Activated B cell treated with CpG ODN at 0.5 μM for 24 hours (primary cell): ENCODE data around the gene SYNE2. TPM values are rescaled to one million over a fixed set of nuclear protein-coding genes. Genes with fewer than 3 reads are reported as not detected.

Experiments
- ATAC-seq: fragments of 200-7000 bp; cut with Tn5 transposase; one replicate; pipeline ENCODE4 v1.10.0; 2021; ENCODE audit warnings: low read depth, mild to moderate bottlenecking, moderate library complexity
- CTCF ChIA-PET: fragments of 350-600 bp; sonication (Branson Sonifier 250); formaldehyde crosslinking; loops from one replicate; lab custom pipeline; 2021; ENCODE audit warnings: antibody characterized with exemption; lab: Charles Lee
- POLR2A ChIA-PET: fragments of 350-600 bp; sonication (Branson Sonifier 250); formaldehyde crosslinking; loops from one replicate; lab custom pipeline; 2021; ENCODE audit warnings: antibody characterized with exemption; lab: Charles Lee
- DNase-seq: peaks from one replicate; pipeline ENCODE4 v3.0.0; 2022
- H3K27ac Mint-ChIP-seq: one replicate; pipeline ENCODE4 v1.8.0; 2020; ENCODE audit warnings: mixed read lengths
- H3K27me3 Mint-ChIP-seq: one replicate; pipeline ENCODE4 v1.8.0; 2021; ENCODE audit warnings: mixed read lengths
- H3K36me3 Mint-ChIP-seq: one replicate; pipeline ENCODE4 v1.8.0; 2021; ENCODE audit warnings: low read depth, mixed read lengths
- H3K4me1 Mint-ChIP-seq: one replicate; pipeline ENCODE4 v1.8.0; 2021; ENCODE audit warnings: mixed read lengths
- H3K4me3 Mint-ChIP-seq: one replicate; pipeline ENCODE4 v1.8.0; 2020; ENCODE audit warnings: mild to moderate bottlenecking, mixed read lengths
- H3K9me3 Mint-ChIP-seq: one replicate; pipeline ENCODE4 v1.8.0; 2020; ENCODE audit warnings: mixed read lengths
- CTCF ChIP-seq: fragments of 200-600 bp; IDR thresholded peaks from one replicate; pipeline ENCODE4 v1.8.0; 2022; ENCODE audit warnings: antibody characterized with exemption, mild to moderate bottlenecking
- intact Hi-C: fragments of 100-400 bp; cut with micrococcal nuclease; formaldehyde crosslinking; loops from one replicate; pipeline ENCODE4 v1.15.1; 2024
- total RNA-seq: library from RNA; stranded (reverse); gene quantifications from 2 replicates; pipeline ENCODE4 v1.2.3, GENCODE V29; 2022

Gene SYNE2
- total RNA-seq, 1 donor from 2014 or later = 40.1 TPM

GRCh38 chr14:64092338-64092737, 239.5 kb downstream of the SYNE2 start:
- POLR2A ChIA-PET = no interaction called here
- Mint-ChIP-seq H3K9me3 (no peaks in the 10 kb centered on the region), H3K27me3 (no peaks in the 10 kb centered on the region), H3K27ac (no peak overlapping the region), H3K4me3 (no peak overlapping the region), H3K36me3 (peaks cover 17% of the 10 kb centered on the region), H3K4me1 (no peaks in the 10 kb centered on the region)
- CTCF ChIA-PET = no interaction called here
- ATAC-seq (no peak), DNase-seq (no peak)
- TF ChIP-seq CTCF = no peak
- intact Hi-C loops = no loop called here

- no peaks in the 10 kb centered on the region for H3K27me3 Mint-ChIP-seq
- ATAC-seq = no peak
- no peaks in the 10 kb centered on the region for H3K4me1 Mint-ChIP-seq
- no peak overlapping the region for H3K27ac Mint-ChIP-seq
- H3K4me3 Mint-ChIP-seq = no peak overlapping the region
- intact Hi-C loops = no loop called here
- DNase-seq = no peak
- no peaks in the 10 kb centered on the region for H3K9me3 Mint-ChIP-seq
- CTCF ChIA-PET = no interaction called here
- TF ChIP-seq CTCF = no peak
- peaks cover 16% of the 10 kb centered on the region for H3K36me3 Mint-ChIP-seq
- POLR2A ChIA-PET = interaction anchor here (0.6 kb wide), 1 partner anchor 296 kb away, joined by 3 read pairs; no protein-coding TSS in a partner anchor
These were observed 240.1 kb downstream of the SYNE2 start for GRCh38 chr14:64092940-64093339.

- Mint-ChIP-seq H3K36me3 (peaks cover 25% of the 10 kb centered on the region), H3K27ac (no peak overlapping the region), H3K4me1 (no peaks in the 10 kb centered on the region), H3K27me3 (no peaks in the 10 kb centered on the region), H3K9me3 (no peaks in the 10 kb centered on the region), H3K4me3 (no peak overlapping the region)
- CTCF ChIA-PET = no interaction called here
- intact Hi-C loops = no loop called here
- POLR2A ChIA-PET = no interaction called here
- DNase-seq (no peak), ATAC-seq (no peak)
- TF ChIP-seq CTCF = no peak
These were observed 242.8 kb downstream of the SYNE2 start for GRCh38 chr14:64095620-64096019.

GRCh38 chr14:64098120-64098519, 245.3 kb downstream of the SYNE2 start:
- H3K4me1 Mint-ChIP-seq = peaks cover 4% of the 10 kb centered on the region
- intact Hi-C loops = no loop called here
- TF ChIP-seq CTCF = no peak
- H3K4me3 Mint-ChIP-seq = no peak overlapping the region
- H3K27ac Mint-ChIP-seq = no peak overlapping the region
- DNase-seq (no peak), ATAC-seq (no peak)
- no peaks in the 10 kb centered on the region for H3K27me3 Mint-ChIP-seq
- CTCF ChIA-PET = no interaction called here
- POLR2A ChIA-PET = no interaction called here
- H3K36me3 Mint-ChIP-seq = peaks cover 27% of the 10 kb centered on the region
- no peaks in the 10 kb centered on the region for H3K9me3 Mint-ChIP-seq

- no peak for TF ChIP-seq CTCF
- H3K4me3 Mint-ChIP-seq = no peak overlapping the region
- H3K4me1 Mint-ChIP-seq = no peaks in the 10 kb centered on the region
- POLR2A ChIA-PET = no interaction called here
- no peaks in the 10 kb centered on the region for H3K9me3 Mint-ChIP-seq
- no peaks in the 10 kb centered on the region for H3K27me3 Mint-ChIP-seq
- intact Hi-C loops = no loop called here
- H3K36me3 Mint-ChIP-seq = peaks cover 28% of the 10 kb centered on the region
- ATAC-seq = no peak
- H3K27ac Mint-ChIP-seq = no peak overlapping the region
- no peak for DNase-seq
- CTCF ChIA-PET = no interaction called here
These were observed 254.6 kb downstream of the SYNE2 start for GRCh38 chr14:64107438-64107837.
